Mucosa of rectum (tissue), 2 donors: ENCODE results near the gene TUSC2.
A peak's percentile ranks its signal among the peaks of the same experiment; 100 is the strongest.

Source experiments
- H3K27ac ChIP-seq, 2 donors: one replicate each; pipeline ENCODE4 v1.7.0; 2013; ENCODE audit warnings: inconsistent platforms in 2 of 2, low read depth in 2 of 2, low read length in 2 of 2
- H3K27me3 ChIP-seq, 2 donors: one replicate each; pipeline ENCODE4 v1.7.0; 2013; ENCODE audit warnings: low read length in 2 of 2; ENCODE audit not compliant: control insufficient read depth in 2 of 2, insufficient read depth in 2 of 2
- H3K36me3 ChIP-seq, 2 donors: one replicate each; pipeline ENCODE4 v1.7.0; 2013; ENCODE audit warnings: low read length in 2 of 2; ENCODE audit not compliant: control insufficient read depth in 2 of 2, insufficient read depth in 2 of 2
- H3K4me1 ChIP-seq, 2 donors: one replicate each; pipeline ENCODE4 v1.7.0; 2013; ENCODE audit warnings: low read length in 2 of 2, mild to moderate bottlenecking in 1 of 2; ENCODE audit not compliant: control insufficient read depth in 2 of 2, insufficient read depth in 2 of 2
- H3K4me3 ChIP-seq, 2 donors: one replicate each; pipeline ENCODE4 v1.7.0; 2013; ENCODE audit warnings: low read length in 2 of 2
- H3K9ac ChIP-seq, 2 donors: one replicate each; pipeline ENCODE4 v1.7.0; 2013; ENCODE audit warnings: low read length in 2 of 2, low read depth in 1 of 2, mild to moderate bottlenecking in 1 of 2
- H3K9me3 ChIP-seq, 2 donors: one replicate each; pipeline ENCODE4 v1.7.0; 2013; ENCODE audit warnings: low read length in 2 of 2; ENCODE audit not compliant: control insufficient read depth in 2 of 2
- donor health status: healthy.
- donor health status: Normal muscosa, but diverticular disease.

Gene TUSC2

DNA sequence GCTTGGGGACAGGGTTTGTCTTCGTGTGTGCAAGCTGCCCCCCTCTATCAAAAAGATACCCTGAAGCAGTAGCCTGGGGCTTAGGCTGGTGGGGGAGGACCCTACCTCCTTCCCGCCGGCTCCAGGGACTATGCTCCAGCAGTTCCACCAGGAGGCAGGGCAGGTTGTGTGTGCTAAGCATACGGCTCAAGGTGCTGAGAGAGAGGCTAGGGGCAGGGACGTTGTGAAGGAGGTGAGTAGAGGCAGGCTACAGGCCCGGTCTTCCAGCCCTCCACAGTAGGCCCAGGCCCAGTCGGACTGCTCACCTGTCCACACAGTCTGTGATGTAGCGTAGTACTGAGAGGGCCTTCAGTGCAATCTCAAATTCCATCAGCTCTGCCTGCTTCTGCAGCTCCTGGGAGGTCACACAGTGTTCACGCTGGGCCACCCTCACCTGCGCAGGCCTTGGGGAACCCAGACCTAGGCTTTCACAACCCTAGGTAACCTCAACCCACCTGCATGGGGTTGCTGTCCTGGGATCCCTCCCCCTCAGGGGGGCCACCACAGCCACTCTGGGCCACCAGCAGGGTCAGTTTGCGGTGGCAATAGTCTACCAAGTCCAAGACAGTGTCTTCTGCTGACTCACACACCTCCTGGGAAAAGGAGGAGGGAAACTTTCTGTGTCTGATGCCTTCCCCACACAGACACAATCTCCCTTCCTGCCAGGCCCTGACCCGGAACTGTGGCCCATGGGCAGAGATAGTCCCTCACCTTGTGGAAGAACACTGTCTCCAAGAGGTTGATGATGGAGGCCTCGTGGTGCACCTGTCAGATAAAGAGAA lies 15.0 kb upstream of the TUSC2 start:
- H3K27me3 ChIP-seq = no peaks in the 10 kb centered on the region
- H3K4me1 ChIP-seq = peaks cover 25 to 38% of the 10 kb centered on the region in 2 donors
- no peak overlapping the region for H3K9ac ChIP-seq
- H3K9me3 ChIP-seq = no peaks in the 10 kb centered on the region
- H3K4me3 ChIP-seq = no peak overlapping the region
- H3K36me3 ChIP-seq = peaks cover 1 to 3% of the 10 kb centered on the region in 2 donors
- no peak overlapping the region for H3K27ac ChIP-seq

DNA sequence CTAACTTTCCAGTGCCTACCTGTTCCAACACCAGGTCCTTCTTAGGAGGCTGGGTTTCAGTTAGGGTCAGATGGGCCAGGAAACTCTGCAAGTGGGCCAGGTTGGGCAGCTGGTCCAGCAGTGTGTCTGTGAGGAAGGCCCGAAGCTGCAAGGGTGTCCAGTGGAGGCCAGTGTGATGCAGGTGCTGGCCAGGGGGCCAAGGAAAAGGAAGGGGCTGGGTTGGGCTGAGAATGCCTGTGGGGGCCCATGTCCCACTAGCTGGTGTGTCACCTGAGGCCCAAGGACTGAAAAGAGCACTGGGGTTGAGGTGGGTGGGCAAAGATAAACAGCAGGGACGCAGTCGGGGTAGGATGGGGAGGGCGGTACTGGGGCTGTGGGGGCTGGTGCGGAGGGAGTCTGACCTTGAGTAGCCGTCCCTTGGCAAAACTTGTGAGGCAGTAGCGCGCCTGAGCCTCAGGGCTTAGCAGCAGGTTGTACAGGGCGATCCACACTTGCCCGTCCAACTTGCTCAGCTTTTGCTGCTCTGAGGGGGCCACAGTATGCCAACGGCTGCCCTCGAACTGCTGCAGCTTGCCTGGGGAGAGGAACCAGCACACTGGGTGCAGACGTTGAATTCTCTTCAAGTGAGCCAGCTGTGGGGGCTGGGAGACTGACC lies 14.1 kb upstream of the TUSC2 start:
- Histone ChIP-seq H3K36me3 (no peaks in the 10 kb centered on the region), H3K9me3 (no peaks in the 10 kb centered on the region), H3K27me3 (no peaks in the 10 kb centered on the region), H3K27ac (peak overlapping the region in 1 of 2 donors; percentile 87), H3K4me3 (no peak overlapping the region), H3K4me1 (peaks cover 31 to 40% of the 10 kb centered on the region in 2 donors), H3K9ac (no peak overlapping the region)

DNA sequence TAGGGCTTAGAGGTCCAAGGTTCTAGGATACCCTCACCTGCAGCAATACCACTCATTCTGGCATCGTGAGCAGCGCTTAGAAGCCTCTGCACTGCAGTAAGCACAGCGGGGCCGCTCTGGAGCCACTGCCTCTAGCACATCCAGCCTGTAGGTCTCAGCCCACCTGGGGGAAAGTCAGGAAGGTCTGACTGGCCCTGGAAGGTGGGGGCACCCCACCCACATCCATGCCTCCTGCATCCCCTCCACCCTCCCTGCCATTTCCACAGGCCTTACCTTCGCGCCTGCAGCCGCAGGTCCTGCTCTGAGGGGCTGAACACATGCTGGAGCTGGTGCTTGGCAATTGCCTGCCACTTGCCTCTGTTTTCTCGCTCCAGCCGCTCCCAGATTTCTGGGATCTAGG lies 13.5 kb upstream of the TUSC2 start:
- Histone ChIP-seq H3K27ac (peak overlapping the region in 1 of 2 donors; percentile 87), H3K9ac (peak overlapping the region; percentile 63 to 73), H3K4me3 (peak overlapping the region; percentile 63 to 71)

DNA sequence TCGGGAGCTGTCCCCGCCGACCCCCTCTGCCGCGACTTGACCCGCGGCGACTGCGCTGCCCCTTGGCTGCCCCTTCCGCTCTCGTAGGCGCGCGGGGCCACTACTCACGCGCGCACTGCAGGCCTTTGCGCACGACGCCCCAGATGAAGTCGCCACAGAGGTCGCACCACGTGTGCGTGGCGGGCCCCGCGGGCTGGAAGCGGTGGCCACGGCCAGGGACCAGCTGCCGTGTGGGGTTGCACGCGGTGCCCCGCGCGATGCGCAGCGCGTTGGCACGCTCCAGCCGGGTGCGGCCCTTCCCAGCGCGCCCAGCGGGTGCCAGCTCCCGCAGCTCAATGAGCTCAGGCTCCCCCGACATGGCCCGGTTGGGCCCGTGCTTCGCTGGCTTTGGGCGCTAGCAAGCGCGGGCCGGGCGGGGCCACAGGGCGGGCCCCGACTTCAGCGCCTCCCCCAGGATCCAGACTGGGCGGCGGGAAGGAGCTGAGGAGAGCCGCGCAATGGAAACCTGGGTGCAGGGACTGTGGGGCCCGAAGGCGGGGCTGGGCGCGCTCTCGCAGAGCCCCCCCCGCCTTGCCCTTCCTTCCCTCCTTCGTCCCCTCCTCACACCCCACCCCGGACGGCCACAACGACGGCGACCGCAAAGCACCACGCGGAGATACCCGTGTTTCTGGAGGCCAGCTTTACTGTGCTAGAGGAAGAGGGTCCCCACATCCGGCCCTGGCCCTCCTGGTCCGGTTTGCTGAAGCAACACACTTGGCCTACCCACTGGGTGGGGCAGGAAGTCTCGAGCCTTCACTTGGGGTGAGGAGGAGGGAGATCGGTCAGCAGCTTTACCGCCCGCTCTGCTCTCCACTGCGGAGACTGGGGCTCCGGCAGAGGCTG lies 12.7 kb upstream of the TUSC2 start, which contains the start of gene RASSF1:
Gene RASSF1 (minus strand): TSS at position 389 of the 882 bp plus-strand sequence. CDS start 31 bp downstream, at position 358.
- H3K4me1 ChIP-seq = peaks cover 38 to 48% of the 10 kb centered on the region in 2 donors
- peak within 1 kb of the TSS; percentile 63 to 71 for H3K4me3 ChIP-seq

More for the DNA sequence above, 13.5 kb upstream of the TUSC2 start:
- no peaks in the 10 kb centered on the region for H3K9me3 ChIP-seq
- H3K27me3 ChIP-seq = no peaks in the 10 kb centered on the region
- H3K4me1 ChIP-seq = peaks cover 31 to 42% of the 10 kb centered on the region in 2 donors
- H3K36me3 ChIP-seq = no peaks in the 10 kb centered on the region

DNA sequence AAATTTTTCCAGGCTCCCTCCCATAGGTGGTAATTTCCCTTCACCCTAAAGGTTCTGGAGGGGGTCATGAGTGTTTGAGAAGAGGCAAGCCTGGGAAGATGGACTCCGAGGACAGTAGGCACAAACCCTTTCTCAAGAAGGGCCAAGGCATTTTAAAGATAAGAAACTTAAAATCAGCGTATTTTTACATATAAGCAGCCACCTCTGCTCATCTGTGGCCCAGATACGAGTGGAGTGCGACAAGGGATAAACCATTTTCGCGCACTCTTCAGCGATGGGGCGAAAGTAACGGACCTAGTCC lies 12.1 kb upstream of the TUSC2 start:
- H3K27me3 ChIP-seq = no peaks in the 10 kb centered on the region
- H3K9me3 ChIP-seq = no peaks in the 10 kb centered on the region
- H3K4me1 ChIP-seq = peaks cover 38 to 48% of the 10 kb centered on the region in 2 donors
- H3K36me3 ChIP-seq = no peaks in the 10 kb centered on the region
- peak overlapping the region; percentile 63 to 71 for H3K4me3 ChIP-seq
- peak overlapping the region; percentile 73 to 84 for H3K9ac ChIP-seq
- peak overlapping the region; percentile 82 to 87 for H3K27ac ChIP-seq

More for the DNA sequence above, 12.7 kb upstream of the TUSC2 start, which contains the start of gene RASSF1:
- H3K9ac ChIP-seq = peak within 1 kb of the TSS; percentile 73 to 84
- H3K27ac ChIP-seq = peak within 1 kb of the TSS; percentile 82 to 87
- H3K9me3 ChIP-seq = no peaks in the 10 kb centered on the region
- no peaks in the 10 kb centered on the region for H3K27me3 ChIP-seq
- no peaks in the 10 kb centered on the region for H3K36me3 ChIP-seq

DNA sequence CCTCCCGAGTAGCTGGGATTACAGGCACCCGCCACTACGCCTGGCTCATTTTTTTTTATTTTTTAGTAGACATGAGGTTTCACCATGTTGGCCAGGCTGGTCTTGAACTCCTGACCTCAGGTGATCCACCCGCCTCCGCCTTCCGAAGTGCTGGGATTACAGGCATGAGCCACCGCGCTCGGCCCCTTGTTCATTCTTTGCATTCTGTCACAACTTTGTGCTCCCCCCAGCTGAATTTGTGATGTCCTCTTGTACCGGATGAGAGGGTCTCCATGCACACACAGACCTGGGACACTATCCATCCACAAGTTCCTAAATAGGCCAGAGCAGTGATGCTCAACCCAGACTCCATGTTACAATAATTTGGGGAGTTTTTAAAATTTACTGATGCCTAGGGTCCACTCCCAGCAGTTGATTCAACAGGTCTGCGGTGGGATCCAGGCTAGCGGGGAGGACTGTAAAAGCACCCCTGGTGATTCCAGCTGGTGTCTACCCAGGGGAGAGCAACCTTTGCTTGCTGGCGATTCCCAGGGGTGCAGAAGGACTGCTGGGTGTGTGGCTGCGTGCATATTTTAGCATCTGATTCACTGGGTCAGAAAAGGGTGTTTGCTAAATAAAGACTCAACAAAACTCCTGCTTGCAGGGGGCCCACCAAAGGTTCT lies 11.6 kb upstream of the TUSC2 start:
- Histone ChIP-seq H3K9me3 (no peaks in the 10 kb centered on the region), H3K36me3 (no peaks in the 10 kb centered on the region), H3K4me3 (peak overlapping the region; percentile 63 to 71), H3K27me3 (no peaks in the 10 kb centered on the region), H3K27ac (peak overlapping the region; percentile 82 to 87), H3K4me1 (peaks cover 36 to 49% of the 10 kb centered on the region in 2 donors), H3K9ac (peak overlapping the region; percentile 73 to 84)

DNA sequence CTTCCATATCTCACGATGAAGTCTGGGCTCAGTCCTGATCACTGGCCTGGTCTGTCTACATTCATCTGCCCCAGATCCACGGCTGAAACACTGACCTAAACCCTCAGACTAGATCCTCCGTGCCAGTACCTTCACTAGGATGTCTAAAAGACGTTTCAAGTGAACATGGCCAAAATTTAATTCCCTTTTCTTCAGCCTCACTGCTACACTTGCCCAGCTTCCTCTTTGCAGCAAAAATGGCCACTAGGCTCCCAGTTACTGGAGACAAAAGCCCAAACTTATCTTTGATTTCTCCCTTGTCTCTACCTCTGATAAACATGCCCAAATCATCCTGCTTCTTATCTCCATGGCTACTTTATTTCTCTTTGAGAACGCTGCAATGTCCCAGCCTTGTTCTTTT lies 10.9 kb upstream of the TUSC2 start:
- no peaks in the 10 kb centered on the region for H3K36me3 ChIP-seq
- peak overlapping the region in 1 of 2 donors; percentile 61 for H3K4me3 ChIP-seq
- peaks cover 42 to 55% of the 10 kb centered on the region in 2 donors for H3K4me1 ChIP-seq
- H3K27ac ChIP-seq = peak overlapping the region; percentile 96 to 99
- H3K27me3 ChIP-seq = no peaks in the 10 kb centered on the region
- H3K9me3 ChIP-seq = no peaks in the 10 kb centered on the region
- peak overlapping the region; percentile 24 to 48 for H3K9ac ChIP-seq

DNA sequence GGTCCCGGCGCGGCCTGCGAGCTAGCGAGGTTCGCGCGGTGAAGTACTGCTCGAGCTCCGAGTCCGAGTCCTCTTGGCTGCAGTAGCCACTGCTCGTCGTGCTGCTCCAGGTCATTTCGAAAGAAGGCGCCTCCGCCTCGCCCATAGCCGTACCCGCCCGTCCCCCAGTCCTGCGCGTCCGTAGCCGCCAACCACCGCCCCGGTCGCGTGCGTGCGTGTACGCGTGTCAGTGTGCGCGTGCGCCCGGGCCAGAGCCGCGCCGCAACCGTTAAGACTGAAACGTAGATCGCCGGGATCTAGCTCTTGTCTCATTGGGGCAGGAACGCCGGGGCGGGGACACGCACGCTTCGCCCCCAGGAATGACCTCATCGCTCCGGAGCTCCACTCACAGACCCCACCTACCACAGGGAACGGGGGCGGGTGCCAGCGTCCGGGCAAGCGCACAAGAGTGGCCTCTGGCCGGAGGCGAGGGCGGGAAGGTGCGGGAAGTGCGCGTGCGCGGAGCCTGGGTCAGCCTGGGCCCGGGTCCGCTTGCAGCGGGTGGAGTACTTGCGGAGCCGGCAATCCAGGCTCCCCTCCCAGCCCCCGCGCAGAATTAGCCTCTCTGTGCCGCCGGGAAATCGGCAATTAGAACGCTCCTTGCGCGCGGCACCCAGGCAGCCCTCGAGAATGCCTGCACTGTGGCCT lies 9.3 kb upstream of the TUSC2 start:
- Histone ChIP-seq H3K9me3 (no peaks in the 10 kb centered on the region), H3K27me3 (no peaks in the 10 kb centered on the region), H3K36me3 (peaks cover 0 to 2% of the 10 kb centered on the region in 2 donors), H3K4me3 (peak overlapping the region; percentile 76 to 85), H3K27ac (peak overlapping the region; percentile 96 to 99), H3K9ac (peak overlapping the region; percentile 94), H3K4me1 (peaks cover 46 to 58% of the 10 kb centered on the region in 2 donors)
